ENCODE data around the gene FAAP100. TPM values are rescaled to one million over a fixed set of nuclear protein-coding genes. Genes with fewer than 3 reads are reported as not detected.
"Not testable (repeated sequence)": the region's sequence is repeated elsewhere in the genome, so short reads cannot be mapped to it uniquely, and the experiment has no call there.

Gene FAAP100
- total and polyA plus RNA-seq, 2 experiments from 2014 or later = 51.2 to 65.6 TPM

DNA sequence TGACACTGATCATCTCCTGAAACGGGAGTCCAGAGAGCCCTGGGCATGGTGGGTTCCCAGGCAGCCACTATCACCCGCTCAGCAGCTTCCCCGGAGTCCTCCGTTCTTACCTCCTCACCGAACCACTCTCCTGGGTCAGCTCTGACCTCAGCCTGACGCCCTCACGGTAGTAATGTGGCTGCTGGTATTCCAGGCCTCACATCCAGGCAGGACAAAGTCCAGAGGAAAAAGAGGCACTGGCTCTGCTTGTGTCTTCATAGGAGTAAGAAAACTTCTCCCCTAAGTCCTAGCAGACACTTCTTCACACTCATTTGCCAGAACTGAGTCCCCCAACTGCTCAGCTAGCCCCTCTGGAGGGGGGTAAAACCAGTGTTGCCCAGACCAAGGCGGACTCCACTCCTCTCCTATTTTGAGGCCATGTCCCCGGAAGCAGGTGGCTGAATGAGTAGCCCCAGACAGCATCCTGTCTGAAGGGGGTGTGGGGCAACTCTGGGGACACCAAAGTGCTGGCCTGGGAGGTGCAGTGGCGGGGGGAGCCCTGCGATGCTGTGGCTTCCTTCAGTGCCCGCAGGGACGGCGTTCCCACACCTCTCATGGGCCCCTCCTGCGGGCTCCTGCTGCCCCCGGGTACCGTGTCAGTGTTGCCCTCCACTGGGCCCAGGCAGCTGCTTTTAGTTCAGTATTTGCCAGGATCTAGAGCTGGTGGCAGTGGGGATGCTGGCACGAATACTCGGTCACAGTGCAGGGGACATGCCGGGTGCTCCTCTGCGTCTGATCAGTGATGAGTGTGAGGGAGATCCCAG lies 18.6 kb downstream of the FAAP100 start:
- no peak for DNase-seq (ENCODE audit: low read depth in 1 of 2, low spot score in 1 of 2)
- TF ChIP-seq CTCF (IDR thresholded peaks at IDR 0.05; ENCODE audit: low read depth, low read length) = no peak
- Histone ChIP-seq H3K4me3 (no peak overlapping the region), H3K27me3 (peaks cover 15% of the 10 kb centered on the region), H3K9me3 (ENCODE audit: low read depth) (no peaks in the 10 kb centered on the region), H3K27ac (no peak overlapping the region), H3K36me3 (no peaks in the 10 kb centered on the region), H3K4me1 (ENCODE audit: low read depth) (peaks cover 3% of the 10 kb centered on the region)

- peaks cover 15% of the 10 kb centered on the region for H3K27me3 ChIP-seq
- DNase-seq (ENCODE audit: low read depth in 1 of 2, low spot score in 1 of 2) = no peak
- no peak overlapping the region for H3K27ac ChIP-seq
- TF ChIP-seq CTCF (IDR thresholded peaks at IDR 0.05; ENCODE audit: low read depth, low read length) = no peak
- H3K4me3 ChIP-seq = no peak overlapping the region
- H3K36me3 ChIP-seq = no peaks in the 10 kb centered on the region
- H3K9me3 ChIP-seq (ENCODE audit: low read depth) = no peaks in the 10 kb centered on the region
- peaks cover 3% of the 10 kb centered on the region for H3K4me1 ChIP-seq (ENCODE audit: low read depth)
These were observed 19.5 kb downstream of the FAAP100 start for GRCh38 chr17:81532490-81533287.

- not testable (repeated sequence) for H3K27ac ChIP-seq; DNase-seq (ENCODE audit: low read depth in 1 of 2, low spot score in 1 of 2); H3K9me3 ChIP-seq (ENCODE audit: low read depth); H3K36me3 ChIP-seq; H3K4me1 ChIP-seq (ENCODE audit: low read depth); H3K4me3 ChIP-seq
- peaks cover 13% of the 10 kb centered on the region for H3K27me3 ChIP-seq
These were observed 20.2 kb downstream of the FAAP100 start for GRCh38 chr17:81531998-81532404.

DNA sequence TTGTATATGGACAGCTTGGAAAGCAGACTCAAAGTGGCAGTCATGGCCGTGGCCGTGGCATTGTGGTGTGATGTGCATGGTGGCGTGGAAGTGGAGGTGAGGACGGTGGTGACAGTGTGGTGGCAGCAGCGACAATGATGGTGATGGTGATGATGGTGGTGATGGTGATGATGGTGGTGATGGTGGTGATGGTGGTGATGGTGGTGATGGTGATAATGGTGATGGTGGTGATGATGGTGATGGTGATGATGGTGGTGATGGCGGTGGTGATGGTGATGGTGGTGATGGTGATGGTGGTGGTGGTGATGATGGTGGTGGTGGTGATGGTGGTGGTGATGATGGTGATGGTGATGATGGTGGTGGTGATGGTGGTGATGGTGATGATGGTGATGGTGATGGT lies 21.1 kb downstream of the FAAP100 start:
- not testable (repeated sequence) for H3K27ac ChIP-seq

DNA sequence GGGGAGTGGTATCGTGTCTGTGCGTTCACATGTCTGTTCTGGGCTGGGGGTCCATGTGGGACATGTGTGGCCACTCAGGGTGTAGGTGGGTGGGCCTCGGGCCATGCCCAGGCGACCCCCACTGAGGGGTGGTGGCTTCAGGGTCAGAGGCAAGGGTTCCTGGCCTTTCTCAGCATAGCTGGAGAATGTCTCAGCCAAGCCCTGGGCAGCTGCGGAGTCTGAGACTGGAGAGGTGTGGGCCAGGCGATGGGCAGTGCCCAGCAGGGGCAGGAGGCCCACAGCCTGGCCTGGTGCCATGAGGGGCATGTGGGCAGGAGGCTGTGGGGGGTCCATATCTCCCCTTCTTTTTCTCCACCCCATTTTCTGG lies 22.7 kb downstream of the FAAP100 start:
- Histone ChIP-seq H3K27me3 (no peaks in the 10 kb centered on the region), H3K36me3 (no peaks in the 10 kb centered on the region), H3K9me3 (ENCODE audit: low read depth) (no peaks in the 10 kb centered on the region), H3K27ac (no peak overlapping the region), H3K4me3 (no peak overlapping the region), H3K4me1 (ENCODE audit: low read depth) (no peaks in the 10 kb centered on the region)
- no peak for TF ChIP-seq CTCF (IDR thresholded peaks at IDR 0.05; ENCODE audit: low read depth, low read length)
- no peak for DNase-seq (ENCODE audit: low read depth in 1 of 2, low spot score in 1 of 2)

More for the DNA sequence above, 21.1 kb downstream of the FAAP100 start:
- H3K27me3 ChIP-seq; H3K4me1 ChIP-seq (ENCODE audit: low read depth); DNase-seq (ENCODE audit: low read depth in 1 of 2, low spot score in 1 of 2); H3K9me3 ChIP-seq (ENCODE audit: low read depth); H3K36me3 ChIP-seq; H3K4me3 ChIP-seq: not testable (repeated sequence)

DNA sequence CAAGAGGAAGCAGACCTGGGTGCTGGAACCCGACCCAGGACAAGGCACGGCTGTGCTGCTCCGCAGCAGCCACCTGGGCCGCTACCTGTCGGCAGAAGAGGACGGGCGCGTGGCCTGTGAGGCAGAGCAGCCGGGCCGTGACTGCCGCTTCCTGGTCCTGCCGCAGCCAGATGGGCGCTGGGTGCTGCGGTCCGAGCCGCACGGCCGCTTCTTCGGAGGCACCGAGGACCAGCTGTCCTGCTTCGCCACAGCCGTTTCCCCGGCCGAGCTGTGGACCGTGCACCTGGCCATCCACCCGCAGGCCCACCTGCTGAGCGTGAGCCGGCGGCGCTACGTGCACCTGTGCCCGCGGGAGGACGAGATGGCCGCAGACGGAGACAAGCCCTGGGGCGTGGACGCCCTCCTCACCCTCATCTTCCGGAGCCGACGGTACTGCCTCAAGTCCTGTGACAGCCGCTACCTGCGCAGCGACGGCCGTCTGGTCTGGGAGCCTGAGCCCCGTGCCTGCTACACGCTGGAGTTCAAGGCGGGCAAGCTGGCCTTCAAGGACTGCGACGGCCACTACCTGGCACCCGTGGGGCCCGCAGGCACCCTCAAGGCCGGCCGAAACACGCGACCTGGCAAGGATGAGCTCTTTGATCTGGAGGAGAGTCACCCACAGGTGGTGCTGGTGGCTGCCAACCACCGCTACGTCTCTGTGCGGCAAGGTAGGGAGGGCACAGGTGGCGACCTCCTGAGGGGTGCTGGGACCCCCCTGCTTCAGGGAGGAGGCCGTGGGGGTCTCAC lies 23.3 kb downstream of the FAAP100 start:
- no peaks in the 10 kb centered on the region for H3K27me3 ChIP-seq
- no peaks in the 10 kb centered on the region for H3K9me3 ChIP-seq (ENCODE audit: low read depth)
- H3K4me3 ChIP-seq = no peak overlapping the region
- no peak overlapping the region for H3K27ac ChIP-seq
- H3K36me3 ChIP-seq = no peaks in the 10 kb centered on the region
- TF ChIP-seq CTCF (IDR thresholded peaks at IDR 0.05; ENCODE audit: low read depth, low read length) = no peak
- no peak for DNase-seq (ENCODE audit: low read depth in 1 of 2, low spot score in 1 of 2)
- no peaks in the 10 kb centered on the region for H3K4me1 ChIP-seq (ENCODE audit: low read depth)
